HG03575 (cell line): ENCODE measurements around the gene NADSYN1.
"Not testable (repeated sequence)": the region's sequence is repeated elsewhere in the genome, so short reads cannot be mapped to it uniquely, and the experiment has no call there.

Source experiments
- ATAC-seq: cut with Tn5 transposase; IDR thresholded peaks from one replicate; pipeline ENCODE4 v1.9.1; 2021; ENCODE audit not compliant: unreplicated experiment, insufficient number of reproducible peaks, low FRiP score; ENCODE audit errors: extremely low read depth

Gene NADSYN1

DNA sequence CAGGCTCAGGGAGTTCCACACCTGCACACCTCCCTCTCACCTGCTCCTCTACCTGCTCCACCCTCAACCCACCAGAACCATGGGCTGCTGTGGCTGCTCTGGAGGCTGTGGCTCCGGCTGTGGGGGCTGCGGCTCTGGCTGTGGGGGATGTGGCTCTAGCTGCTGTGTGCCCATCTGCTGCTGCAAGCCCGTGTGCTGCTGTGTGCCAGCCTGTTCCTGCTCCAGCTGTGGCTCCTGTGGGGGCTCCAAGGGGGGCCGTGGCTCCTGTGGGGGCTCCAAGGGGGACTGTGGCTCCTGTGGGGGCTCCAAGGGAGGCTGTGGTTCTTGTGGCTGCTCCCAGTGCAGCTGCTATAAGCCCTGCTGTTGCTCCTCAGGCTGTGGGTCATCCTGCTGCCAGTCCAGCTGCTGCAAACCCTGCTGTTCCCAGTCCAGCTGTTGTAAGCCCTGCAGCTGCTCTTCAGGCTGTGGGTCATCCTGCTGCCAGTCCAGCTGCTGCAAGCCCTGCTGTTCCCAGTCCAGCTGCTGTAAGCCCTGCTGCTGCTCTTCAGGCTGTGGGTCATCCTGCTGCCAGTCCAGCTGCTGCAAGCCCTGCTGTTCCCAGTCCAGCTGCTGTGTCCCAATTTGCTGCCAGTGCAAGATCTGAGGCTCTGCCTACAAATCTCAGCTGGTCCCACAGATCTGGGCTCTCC is 85.1 kb downstream of the NADSYN1 start, which contains the start of gene KRTAP5-8:
TSS of gene KRTAP5-8 (plus strand) at position 49 of the 689 bp plus-strand sequence. CDS start at position 80, 31 bp downstream.
- ATAC-seq = not testable (repeated sequence)

DNA sequence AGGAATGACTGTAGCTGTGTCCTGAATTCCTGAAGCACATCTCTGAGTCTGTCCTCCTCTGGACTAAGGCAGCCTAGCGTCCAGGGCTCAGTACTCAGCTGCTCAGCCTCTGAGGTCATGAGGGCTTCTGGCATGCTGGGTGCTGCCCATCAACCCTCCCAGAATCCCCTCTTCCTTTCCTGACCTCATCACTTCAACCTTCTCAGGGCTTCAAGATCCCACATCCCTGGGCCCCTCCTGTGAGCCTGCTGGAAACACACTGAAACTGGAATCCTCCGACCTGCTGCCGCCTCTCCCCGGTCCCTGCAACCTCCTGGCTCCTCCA is 85.6 kb downstream of the NADSYN1 start:
- ATAC-seq = no peak

DNA sequence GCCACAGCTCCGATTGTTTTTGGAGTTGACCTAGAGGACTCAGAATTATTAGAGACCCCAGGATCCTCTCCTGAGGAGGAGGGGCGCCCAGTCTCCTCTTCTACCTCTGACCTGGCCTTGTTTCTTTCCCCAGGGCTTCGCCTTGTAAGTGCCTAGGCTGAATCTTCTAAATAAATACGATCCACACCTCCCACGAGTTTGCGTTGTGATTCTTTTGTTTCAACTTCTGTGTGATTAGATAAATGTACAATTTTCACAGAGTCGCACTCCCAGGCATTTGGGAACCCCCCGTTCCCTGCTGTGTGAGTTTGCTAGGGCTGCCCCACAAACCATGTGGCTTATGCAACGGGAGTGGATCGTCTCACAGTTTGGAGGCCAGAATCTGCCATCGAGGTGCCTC is 86.0 kb downstream of the NADSYN1 start:
- ATAC-seq = no peak

DNA sequence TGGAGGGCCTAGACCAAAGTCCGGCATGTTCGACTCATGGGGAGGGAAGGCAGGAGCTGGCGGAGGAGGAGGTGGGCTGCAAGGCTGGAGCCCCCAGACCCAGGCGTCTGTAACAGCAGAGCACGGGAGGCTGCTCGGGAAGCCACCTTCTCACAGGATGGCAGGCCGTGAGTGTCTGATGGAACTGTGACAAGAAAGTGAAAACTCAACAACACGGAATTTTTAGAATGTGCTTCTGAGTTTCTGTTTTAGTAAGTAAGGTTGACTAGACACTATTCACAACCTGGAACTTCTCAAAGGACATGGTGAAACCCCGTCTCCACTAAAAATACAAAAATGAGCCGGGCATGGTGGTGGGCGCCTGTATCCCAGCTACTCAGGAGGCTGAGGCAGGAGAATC is 87.0 kb downstream of the NADSYN1 start:
- ATAC-seq = not testable (repeated sequence)

DNA sequence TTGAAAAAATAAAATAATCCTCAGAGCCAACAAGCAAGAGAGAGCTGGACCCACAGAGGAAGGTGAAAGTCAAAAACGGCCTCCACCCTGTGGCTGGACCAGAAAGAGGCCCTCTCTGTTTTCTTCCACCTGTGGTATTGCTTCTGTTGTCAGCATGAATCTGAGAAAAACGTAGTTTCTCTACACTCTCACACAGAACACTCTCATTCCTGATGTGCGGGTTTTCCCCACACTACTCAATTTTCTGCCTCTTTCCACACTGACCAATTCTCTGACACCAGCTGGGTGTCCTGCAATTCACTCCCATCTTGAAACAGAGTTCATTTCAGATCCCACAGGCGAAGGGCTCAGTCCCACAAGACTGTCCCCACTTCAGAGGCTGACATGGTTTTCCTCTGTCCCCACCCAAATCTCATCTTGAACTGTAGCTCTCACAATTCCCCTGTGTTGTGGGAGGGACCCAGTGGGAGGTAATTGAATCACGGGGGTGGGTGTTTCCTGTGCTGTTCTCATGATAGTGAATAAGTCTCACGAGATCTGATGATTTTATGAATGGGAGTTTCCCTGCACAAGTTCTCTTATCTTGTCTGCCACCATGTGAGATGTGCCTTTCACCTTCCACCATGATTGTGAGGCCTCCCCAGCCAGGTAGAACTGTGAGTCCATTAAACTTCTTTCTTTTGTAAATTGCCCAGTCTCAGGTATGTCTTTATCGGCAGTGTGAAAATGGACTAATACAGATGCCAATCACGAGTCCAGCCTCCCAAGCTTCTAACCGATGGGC is 87.7 kb downstream of the NADSYN1 start:
- ATAC-seq = not testable (repeated sequence)

DNA sequence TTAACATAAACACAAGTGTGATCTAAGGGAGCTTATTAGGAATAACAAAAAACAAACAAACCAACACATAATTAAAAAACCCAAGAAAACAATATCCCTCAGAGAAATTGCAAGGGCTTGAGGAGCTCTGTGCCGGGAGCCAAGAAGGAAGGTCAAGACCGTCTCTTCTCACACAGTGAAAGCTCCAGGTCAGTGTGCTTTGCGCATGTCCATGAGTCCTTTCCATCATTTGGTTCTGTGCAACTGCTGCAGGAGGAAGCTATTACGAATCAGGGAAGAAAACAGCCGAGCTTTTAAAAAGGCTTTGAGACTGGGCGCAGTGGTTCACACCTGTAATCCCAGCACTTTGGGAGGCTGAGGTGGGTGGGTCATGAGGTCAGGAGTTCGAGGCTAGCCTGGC is 89.4 kb downstream of the NADSYN1 start:
- ATAC-seq = no peak

DNA sequence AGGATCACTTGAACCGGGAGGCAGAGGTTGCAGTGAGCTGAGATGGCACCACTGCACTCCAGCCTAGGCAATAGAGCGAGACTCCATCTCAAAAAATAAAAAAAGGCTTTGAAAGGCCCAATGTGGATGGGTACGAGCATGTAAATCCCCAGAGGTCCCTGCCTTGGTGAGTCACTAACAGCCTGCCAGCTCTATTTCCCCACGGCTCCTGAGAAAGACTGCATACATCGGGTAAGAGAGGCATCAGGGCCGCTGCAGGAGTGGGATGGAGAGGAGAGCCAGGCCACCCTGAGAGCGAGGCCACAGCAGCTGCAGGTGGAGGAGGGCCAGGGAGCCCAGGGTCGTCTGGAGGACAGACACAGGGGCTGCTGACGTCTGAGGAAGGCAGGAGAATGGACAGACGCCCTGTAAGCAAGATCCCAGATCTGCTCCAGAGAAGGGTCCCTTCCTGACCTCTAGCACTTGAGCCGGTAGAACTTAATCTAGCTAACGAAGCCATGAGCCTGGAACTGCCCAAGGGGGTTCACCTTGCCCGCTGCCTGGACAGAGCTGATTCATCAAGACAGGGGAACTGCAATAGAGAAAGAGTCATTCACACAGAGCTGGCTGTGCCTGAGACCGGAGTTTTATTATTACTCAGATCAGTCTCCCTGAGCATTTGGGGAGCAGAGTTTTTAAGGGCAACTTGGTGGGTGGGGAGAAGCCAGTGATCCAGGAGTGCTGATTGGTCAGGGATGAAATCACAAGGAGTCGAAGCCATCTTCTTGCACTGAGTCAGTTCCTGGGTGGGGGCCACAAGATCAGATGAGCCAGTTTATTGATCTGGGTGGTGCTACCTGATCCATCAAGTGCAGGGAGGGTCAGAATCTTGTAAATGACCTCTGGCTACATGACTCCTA is 90.1 kb downstream of the NADSYN1 start:
- ATAC-seq = no peak

DNA sequence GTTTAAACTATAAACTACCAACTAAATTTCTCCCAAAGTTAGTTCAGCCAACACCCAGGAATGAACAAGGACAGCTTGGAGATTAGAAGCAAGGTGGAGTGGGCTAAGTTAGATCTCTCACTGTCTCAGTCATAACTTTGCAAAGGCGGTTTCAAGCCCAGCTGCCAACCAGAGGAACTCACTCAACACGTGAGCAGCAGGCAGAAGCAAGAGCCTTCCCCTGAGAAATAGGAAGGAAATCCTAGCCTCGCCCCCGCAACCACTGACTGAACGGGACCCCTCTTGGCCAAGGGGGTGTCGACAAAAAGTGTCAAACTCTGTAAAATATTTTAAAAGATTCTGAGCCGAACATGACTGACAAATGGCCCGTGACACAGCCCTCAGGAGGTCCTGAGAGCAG is 90.9 kb downstream of the NADSYN1 start:
- ATAC-seq = no peak

DNA sequence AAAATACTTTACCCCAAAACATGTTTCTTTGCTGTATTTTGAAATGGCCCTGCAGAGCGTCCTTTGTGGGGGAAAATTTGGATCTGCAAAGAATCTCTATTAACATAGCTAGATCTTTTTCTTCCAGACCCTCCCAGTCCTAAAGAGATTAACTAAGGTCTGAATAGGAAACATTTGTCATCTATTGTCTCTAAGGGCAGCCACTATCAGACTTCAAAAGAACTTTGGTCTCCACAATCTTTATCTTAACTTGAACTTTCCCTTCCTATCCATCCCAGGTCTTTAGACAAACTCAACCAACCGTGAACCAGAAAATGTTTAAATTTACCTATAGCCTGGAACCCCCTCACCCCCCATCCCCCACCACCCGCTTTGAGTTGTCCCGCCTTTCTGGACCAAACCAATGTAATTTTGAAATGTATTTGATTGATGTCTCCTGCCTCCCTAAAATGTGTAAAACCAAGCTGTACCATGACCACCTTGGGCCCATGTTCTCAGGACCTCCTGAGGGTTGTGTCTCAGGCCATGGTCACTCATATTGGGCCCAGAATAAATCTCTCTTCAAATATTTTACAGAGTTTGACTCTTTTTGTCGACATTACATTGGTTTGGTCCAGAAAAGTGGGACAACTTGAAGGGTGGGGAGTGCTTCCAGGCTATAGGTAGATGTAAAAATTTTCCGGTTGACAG is 91.7 kb downstream of the NADSYN1 start:
- ATAC-seq = no peak

DNA sequence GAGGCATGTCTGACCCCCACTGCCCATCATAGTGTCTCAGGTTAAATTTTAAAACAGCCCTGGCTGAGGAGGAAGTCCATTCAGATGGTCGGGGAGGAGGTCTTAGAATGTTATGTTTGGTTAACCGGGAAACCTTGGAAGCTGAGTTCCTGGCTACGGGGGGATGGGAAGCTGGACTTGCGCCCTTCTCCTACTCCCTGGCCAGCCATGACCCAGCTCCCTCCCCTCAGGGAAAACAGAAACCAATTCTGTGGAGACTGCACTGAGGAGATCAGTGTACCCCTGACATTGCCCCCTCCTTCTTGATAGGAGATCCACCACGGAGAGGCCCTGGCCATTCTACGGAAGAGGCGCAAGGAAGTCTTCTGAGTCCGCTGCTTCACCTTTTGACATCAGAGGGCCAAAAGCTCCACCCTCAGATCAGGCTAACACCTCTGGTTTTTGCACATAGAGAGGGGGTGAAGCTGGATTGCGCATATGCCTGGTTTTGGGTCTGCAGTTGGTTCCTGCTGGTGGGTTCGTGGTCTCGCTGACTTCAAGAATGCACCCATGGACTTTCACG is 92.5 kb downstream of the NADSYN1 start:
- ATAC-seq = no peak

DNA sequence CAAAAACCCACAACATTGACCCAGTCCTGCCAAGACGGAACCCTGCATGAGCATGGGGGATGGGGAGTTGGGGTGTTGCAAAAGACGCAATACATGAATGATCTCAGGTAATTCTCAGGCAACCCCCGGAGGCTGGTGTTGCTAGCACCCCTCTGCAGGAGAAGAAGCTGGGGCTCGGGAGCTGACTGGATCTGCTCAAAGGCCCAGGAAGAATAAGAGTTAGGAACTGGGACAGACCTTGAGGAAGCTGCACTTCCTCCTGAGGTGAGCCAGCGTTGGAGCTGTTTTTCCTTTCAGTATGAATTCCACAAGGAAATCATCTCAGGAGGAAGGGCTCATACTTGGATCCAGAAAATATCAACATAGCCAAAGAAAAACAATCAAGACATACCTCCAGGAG is 95.1 kb downstream of the NADSYN1 start, which contains the start of gene KRTAP5-9:
TSS of gene KRTAP5-9 (plus strand) at position 301 of the 400 bp plus-strand sequence. CDS start 238 bp downstream, outside the sequence.
- ATAC-seq = no peak

DNA sequence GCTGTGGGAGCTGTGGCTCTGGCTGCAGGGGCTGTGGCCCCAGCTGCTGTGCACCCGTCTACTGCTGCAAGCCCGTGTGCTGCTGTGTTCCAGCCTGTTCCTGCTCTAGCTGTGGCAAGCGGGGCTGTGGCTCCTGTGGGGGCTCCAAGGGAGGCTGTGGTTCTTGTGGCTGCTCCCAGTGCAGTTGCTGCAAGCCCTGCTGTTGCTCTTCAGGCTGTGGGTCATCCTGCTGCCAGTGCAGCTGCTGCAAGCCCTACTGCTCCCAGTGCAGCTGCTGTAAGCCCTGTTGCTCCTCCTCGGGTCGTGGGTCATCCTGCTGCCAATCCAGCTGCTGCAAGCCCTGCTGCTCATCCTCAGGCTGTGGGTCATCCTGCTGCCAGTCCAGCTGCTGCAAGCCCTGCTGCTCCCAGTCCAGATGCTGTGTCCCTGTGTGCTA is 95.7 kb downstream of the NADSYN1 start:
- ATAC-seq = no peak
